Measurements from ENCODE around the gene RANBP3.

Gene RANBP3

GRCh38 chr19:5985098-5985783 lies 7.3 kb upstream of the RANBP3 start:
- DNase-seq = no peak

- DNase-seq = no peak
These were observed 6.7 kb upstream of the RANBP3 start for GRCh38 chr19:5984600-5984999.

- DNase-seq = no peak
These were observed 5.5 kb upstream of the RANBP3 start for GRCh38 chr19:5983367-5983955.

- DNase-seq = no peak
These were observed 939 bp upstream of the RANBP3 start for GRCh38 chr19:5978606-5979552.

- DNase-seq = no peak
These were observed 637 bp downstream of the RANBP3 start for GRCh38 chr19:5977222-5977784.

GRCh38 chr19:5976768-5977167 lies 1.2 kb downstream of the RANBP3 start:
- no peak for DNase-seq

GRCh38 chr19:5975388-5975728 lies 2.6 kb downstream of the RANBP3 start:
- DNase-seq = no peak

- DNase-seq = no peak
These were observed 3.1 kb downstream of the RANBP3 start for GRCh38 chr19:5974721-5975387.

- DNase-seq = no peak
These were observed 3.9 kb downstream of the RANBP3 start for GRCh38 chr19:5973867-5974635.

GRCh38 chr19:5973376-5973775 lies 4.6 kb downstream of the RANBP3 start:
- no peak for DNase-seq

GRCh38 chr19:5972355-5972731 lies 5.6 kb downstream of the RANBP3 start:
- no peak for DNase-seq

- DNase-seq = no peak
These were observed 6.1 kb downstream of the RANBP3 start for GRCh38 chr19:5971714-5972354.

GRCh38 chr19:5969476-5969875 lies 8.5 kb downstream of the RANBP3 start:
- no peak for DNase-seq

- DNase-seq = peak; percentile 48 to 68
These were observed 9.2 kb downstream of the RANBP3 start for GRCh38 chr19:5968431-5969373.

- peak; percentile 48 to 66 for DNase-seq
These were observed 9.9 kb downstream of the RANBP3 start for GRCh38 chr19:5967994-5968430.

GRCh38 chr19:5967571-5967970 lies 10.4 kb downstream of the RANBP3 start:
- DNase-seq = no peak

GRCh38 chr19:5966941-5967340 lies 11.0 kb downstream of the RANBP3 start:
- no peak for DNase-seq

- no peak for DNase-seq
These were observed 11.7 kb downstream of the RANBP3 start for GRCh38 chr19:5966215-5966614.

- no peak for DNase-seq
These were observed 12.9 kb downstream of the RANBP3 start for GRCh38 chr19:5964816-5965565.

GRCh38 chr19:5963855-5964254 lies 14.1 kb downstream of the RANBP3 start:
- DNase-seq = no peak

Data from SHP77 (cell line).